NCI-H82 (cell line): Measurements from ENCODE around the gene ACVRL1.

Experiments used
- DNase-seq: peaks from one replicate; lab custom pipeline; 2025; lab: John Stamatoyannopoulos, UW

ACVRL1 gene

DNA sequence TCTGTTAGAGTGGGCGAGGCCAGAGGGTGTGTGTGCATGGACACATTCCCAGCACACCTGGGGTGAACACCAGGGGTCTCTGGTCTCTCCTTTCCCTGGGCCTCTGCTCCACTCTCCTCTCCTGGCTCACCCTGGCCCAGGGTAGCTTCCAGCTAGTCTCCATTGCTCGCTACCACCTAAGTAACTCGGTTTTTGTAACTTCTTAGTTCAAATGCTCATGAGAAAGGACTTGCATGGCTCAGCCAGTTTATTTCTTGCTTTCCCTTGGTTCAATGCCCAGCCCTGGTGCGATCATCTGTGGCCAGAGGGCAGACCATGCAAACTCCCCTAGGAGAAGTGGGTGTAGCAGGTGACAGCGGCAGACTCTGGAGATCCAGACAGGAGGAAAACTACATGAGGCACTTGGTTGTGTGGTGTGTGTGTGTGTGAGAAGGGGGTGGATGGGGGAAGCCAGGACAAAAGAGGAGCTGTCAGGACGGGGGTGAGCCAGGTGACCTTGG lies 35.2 kb downstream of the ACVRL1 start:
- no peak for DNase-seq

DNA sequence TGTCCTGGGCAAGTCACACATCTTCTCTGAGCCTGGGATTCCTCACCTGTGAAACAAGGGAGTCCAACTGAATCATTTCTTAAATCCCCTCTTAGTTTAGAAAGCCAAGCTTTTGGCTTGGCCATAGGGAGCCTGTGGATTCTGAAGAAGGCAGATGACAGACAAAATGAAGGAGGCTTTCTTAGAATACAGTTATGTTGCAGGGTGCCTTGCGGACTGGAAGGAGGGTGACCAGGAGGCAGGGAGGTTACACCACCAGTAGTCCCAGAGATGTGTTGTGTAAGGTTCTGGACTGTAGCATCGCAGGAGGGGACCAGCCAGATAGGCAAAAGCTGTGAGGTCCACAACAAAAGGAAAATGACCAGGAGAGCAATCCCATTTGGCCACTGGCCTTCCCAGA lies 36.0 kb downstream of the ACVRL1 start:
- no peak for DNase-seq

DNA sequence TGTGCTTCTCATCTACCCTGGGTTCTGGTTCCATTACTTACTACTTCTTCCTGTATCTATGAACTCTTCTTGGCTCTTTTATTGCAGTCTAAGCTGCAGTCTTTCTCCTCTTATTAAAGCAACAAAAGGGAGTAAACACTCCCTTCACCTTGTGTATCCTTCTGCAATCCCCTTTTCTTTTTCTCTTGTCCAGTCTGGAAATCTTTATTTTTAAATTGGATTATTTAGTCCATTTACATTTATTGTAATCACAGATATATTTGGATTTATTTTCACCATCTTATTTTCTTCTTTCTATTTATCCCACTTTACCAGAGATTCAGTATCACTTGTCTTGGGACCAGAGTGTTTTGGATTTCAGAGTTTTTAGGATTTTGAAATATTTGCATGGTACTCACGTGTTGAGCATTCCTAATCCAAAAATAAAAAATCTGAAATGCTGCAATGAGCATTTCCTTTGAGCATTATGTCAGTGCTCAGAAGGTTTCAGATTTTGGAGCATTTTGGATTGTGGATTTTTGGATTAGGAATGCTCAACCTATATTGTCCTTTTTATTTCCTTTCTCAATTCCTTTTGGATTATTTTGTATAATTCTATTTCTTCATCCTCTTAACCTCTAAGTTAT lies 37.4 kb downstream of the ACVRL1 start:
- DNase-seq, result no peak

DNA sequence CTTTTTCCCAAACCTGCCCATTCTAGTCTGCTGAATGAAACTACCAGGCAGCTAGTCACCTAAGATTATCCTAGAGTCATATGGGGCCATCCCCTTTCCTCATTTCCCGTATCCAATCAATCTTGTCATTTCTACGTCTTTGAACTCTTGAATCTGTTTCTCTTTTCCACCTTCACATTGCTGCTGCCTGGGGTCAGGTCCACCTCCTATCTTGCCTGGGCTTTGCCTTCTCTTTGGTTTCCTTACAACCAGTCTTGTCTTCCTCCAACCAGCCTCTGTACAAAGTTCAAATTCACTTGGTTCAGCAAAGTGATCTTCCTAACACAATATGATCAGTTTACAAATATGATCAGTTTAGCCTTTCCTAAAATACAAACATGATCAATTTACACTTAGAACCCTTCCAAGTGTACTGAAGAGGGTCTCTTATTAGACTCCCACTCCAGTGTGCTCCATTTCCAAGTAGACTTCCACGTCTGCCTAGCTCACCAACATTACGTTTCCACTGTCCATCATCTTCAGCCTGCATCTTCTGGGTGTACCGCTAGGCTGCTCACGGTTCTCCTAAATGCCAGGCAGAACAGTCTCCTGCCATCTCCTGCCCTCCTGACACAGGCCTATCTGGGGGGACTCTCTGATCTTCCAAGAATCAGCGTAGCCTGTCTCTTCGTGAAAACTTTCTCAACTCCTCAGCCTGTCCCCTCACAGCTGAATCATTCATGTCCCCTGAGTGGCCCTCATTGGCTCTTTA lies 40.1 kb downstream of the ACVRL1 start:
- no peak for DNase-seq

DNA sequence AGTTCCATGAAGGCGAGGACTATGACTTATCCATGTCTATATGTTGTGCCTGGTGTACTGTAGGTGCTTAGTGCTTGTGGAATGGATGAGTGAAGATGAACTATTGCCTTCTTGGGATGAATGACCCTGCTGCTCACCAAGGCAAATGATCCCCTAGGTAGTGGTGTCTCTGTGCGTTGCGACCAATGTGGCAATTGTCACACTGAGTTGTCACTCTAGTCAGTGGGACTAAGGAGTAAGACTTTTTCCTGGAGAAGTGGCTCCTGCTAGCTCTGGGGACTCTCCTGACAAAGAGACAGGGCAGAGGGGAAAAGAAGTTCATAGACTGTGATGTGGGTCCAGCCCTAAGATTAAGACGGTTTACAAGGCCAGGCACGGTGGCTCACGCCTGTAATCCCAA lies 40.8 kb downstream of the ACVRL1 start:
- DNase-seq, result no peak

DNA sequence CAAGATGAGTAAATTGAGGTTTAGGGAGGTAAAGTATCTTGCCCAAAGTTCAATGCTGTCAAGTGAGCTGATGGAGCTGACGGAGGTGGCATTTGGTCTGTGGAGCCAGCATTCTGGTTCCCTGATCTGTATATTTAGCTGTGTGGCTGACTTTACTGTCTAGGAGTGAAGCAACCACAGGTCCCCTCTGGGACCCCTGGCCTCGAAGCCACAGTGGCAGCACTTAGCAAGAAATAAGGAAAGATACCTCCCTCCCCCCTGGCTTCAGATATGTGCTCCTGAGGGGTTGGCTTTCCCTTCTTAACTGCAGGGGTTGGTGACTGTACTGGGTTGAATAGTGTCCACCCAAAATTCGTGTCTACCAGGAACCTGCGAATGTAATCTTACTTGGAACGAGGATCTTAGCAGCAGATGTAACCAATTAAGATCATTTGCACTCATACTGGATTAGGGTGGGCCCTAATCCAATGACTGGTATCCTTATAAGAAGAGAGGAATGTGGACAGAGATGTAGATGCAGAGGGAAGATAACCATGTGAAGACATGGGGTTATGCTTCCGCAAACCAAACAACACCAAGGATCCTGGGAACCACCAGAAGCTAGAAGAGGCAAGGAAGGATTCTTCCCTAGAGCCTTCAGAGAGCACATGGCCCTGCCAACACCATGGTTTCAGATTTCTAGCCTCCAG lies 42.2 kb downstream of the ACVRL1 start:
- DNase-seq, result peak; percentile 93

GRCh38 chr12:51950682-51951198 lies 43.4 kb downstream of the ACVRL1 start:
- no peak for DNase-seq

DNA sequence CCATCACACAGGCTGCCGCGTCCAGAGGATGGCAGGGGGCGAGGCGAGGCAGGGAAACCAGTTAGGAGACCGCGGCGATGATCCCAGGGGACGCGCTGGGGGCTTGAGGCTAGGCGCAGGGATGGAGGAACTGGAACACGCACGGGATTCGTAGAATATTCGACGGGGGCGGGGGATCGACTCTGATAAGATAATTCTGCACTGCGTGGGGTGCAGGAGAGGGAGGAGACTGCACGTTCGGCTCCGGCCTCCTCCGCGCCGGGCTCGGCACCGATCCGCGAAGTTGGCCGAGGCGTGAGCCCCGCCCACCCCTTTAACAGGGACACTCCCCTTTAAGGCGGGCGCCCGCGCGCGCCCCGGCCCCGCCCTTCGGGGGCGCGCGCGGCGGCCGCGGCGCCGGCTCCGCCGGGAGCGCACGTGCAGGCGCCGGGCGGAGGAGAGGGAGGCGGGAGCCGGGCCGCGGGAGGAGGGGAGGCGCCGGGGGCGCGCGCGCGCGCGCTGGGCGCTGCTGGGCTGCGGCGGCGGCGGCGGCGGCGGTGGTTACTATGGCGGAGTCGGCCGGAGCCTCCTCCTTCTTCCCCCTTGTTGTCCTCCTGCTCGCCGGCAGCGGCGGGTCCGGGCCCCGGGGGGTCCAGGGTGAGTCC lies 44.0 kb downstream of the ACVRL1 start, which contains the start of gene ACVR1B:
Gene ACVR1B, plus strand, starts transcription at position 501 of the 644 bp plus-strand sequence. Its CDS starts 45 bp downstream, at position 546.
- DNase-seq, result peak; percentile 98

DNA sequence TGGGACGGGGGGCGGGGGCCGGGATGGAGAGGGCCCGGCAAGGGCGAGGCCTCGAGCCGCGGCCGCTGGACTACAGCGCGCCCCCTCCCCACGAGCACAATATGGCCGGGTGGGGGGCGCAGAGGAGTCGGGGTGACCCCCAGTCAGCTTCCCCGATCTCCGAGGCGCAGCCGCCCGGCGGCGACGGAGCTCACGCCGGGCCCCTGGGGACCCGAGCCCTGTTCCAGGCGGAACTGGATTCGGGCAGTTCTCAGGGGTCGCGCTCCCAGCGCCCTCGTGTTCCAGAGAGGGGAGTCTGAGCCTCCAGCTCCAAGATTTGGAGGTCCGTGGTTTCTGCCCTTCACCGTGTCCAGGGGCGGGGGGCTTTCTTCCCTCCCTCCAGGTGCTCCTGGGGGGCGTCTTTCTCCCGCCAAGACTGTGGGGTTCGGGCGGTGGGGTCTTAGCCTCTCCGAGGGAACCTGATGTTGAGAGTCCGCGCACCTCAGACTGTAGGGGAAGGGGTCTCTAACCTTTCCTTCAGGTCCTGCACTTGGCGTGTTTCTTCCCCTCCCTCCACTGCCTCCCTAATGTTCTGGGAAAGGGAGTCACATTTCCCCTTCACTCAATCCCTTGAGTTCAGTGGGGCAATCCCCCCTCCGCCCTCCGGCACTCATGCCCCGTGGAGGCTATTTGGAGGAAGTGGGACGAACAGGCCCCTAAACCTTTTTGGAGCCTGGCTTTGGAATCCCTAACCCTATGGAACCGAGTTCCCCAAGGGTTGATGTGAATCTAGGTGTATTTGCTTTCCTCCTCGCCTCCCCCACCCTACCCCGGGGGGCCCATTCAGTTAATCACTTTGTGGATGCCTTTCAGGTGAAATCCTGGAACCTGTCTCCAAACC lies 44.8 kb downstream of the ACVRL1 start:
- DNase-seq, result peak; percentile 64

DNA sequence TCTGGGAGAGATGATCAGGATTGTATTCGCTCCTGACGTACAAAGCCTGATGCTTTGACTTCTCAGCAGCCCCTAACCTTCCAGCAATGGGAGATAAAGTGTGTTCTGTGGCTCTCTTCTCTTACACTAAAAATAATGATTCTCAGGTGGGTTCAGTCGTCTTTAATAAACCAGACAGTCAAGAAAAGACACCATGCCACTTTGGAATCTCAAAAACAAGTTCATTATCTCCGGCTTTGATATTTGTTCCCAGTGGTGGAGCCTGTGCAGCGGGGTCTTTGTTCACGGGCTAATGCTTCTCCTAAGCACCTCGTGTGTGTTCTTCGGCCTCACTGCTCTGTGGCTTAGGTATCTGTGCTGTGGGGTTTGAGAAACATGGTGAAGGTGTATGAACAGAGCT lies 45.8 kb downstream of the ACVRL1 start:
- DNase-seq, result peak; percentile 70

GRCh38 chr12:51953864-51954263 lies 46.6 kb downstream of the ACVRL1 start:
- DNase-seq, result peak; percentile 32

DNA sequence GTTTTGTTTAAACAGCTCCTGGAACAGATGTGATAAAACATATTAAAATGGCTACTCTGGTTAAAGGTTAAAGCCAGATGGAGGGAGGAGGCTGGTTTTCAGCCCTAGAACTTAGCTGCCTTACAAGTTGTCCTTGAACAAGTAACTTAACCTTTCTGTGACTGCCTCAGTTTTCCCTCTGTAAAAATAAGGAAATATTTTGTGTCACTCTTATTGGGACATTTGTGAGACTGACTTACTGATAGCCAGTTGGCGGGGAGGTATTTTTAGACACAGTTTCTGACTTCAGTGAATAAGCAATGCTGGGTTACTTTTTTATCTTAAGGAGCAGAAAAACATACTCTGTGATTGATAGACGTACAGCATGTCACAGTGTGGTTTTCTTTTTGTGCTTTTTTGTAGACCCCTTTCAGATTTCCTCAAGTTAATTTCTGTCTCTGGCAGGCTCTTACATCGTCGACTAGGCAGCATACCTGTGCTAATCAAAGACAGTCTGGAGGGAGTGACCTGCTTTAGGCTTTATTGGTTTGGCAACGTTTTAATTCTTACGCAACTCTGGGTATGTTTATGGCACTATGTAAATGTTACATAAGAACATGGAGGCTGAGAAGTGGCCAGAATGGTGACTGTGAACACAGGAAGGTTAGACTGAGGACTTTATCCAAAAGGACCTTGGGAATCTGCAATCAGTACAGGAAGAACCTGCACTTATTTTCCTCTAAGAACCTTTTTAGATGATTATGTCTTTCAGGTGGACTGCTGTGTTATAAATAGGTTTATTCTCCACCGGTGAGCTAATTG lies 47.5 kb downstream of the ACVRL1 start:
- no peak for DNase-seq

- no peak for DNase-seq
Measured at GRCh38 chr12:51955702-51956101, 48.4 kb downstream of the ACVRL1 start.

GRCh38 chr12:51958542-51958941 lies 51.2 kb downstream of the ACVRL1 start:
- DNase-seq, result no peak

DNA sequence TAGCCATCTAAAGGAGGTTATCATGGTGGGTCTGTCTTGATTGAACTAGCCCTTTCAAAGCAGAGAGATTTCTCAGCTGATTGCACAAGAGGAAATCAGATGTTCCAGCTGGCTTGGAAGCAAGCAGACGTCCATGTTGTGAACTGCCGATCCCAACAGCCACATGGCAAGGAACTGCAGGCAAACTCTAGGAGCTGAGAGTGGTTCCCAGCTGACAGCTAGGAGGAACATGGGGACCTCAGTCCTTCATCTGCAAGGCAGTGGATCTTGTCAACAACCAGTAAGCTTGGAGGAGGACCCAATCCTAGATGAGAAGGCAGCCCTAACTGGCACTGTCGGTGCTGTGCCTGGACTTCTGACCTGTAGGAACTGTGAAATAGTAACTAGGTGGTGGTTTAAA lies 51.9 kb downstream of the ACVRL1 start:
- DNase-seq, result no peak

GRCh38 chr12:51959921-51960320 lies 52.6 kb downstream of the ACVRL1 start:
- DNase-seq, result no peak

DNA sequence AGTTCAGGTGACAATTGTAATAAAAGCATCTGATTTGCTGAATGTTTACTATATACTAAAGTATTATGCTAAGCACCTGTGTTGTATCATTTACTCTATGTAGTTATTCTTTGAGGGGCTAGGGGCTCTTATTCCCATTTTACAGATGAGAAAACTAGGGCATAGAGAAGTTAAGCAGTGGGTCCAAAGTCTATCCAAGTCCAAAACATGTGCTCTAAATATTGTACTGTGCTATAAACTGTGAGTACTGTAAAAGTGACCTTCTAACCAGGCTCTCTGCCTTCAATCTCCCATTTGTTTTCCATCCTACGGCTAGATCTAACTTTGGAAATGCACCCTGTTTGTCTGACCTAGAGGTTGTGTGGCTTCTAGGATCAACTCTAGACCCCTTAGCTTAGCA lies 53.2 kb downstream of the ACVRL1 start:
- DNase-seq, result no peak

DNA sequence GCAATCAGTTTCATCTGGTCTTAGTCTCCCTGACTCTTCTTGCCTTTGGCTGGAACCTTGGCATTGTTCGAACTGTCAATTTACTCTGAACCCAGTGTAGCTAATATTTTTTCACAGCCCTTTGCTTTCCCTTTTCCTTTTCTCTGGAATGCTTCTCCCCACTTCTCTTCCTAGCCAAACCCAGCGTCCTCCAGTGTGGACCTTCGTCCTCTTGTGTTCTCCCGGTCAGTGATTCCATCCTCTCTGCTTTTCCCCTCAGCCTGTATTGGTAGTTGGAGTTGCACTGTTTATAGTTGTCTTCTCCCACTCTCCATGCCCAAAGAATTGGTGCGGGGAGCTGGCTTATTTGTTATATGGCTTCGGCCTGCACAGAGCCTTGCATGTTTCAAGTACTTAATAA lies 53.6 kb downstream of the ACVRL1 start:
- DNase-seq, result no peak

GRCh38 chr12:51961834-51962233 lies 54.5 kb downstream of the ACVRL1 start:
- no peak for DNase-seq

DNA sequence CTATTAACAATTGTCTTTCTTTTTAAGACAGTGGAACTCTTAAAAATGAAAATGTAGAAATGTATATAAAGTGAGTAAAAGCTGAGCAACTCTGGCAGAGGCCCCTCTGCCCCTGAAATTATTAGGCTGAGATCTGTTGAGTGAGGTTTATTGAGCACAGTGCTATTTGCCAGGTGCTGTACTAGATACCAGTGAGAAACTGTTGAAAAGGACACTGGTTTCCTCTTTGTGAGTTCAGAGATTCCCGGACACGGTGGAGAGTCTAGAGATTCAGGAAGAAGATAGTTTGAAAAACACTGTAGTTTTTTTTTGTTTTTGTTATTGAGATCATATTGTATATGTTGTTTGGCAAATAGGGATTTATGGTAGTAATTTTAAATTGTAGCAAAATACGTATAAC lies 55.4 kb downstream of the ACVRL1 start:
- DNase-seq, result no peak
